GM12873 (cell line): Measurements from ENCODE around the gene VWA8.

Experiments
- CTCF ChIP-seq: IDR thresholded peaks from 2 replicates; pipeline ENCODE4 v1.5.1; 2012; ENCODE audit warnings: low read depth, mild to moderate bottlenecking, moderate library complexity, low read length, control low read depth; ENCODE audit not compliant: insufficient read depth; ENCODE audit errors: missing control alignments

Gene VWA8

GRCh38 chr13:41960637-41961465 lies at the start of gene VWA8:
TSS of gene VWA8 (minus strand) at chr13:41961109. CDS start at chr13:41961015, 94 bp downstream.
- no peak for TF ChIP-seq CTCF

GRCh38 chr13:42009057-42009456 lies 48.1 kb upstream of the VWA8 start:
- no peak for TF ChIP-seq CTCF

GRCh38 chr13:42007844-42008243 lies 46.9 kb upstream of the VWA8 start:
- TF ChIP-seq CTCF: no peak

GRCh38 chr13:42002066-42002465 lies 41.2 kb upstream of the VWA8 start:
- TF ChIP-seq CTCF: no peak

- TF ChIP-seq CTCF: no peak
Observed at GRCh38 chr13:42001580-42001979, 40.7 kb upstream of the VWA8 start.

GRCh38 chr13:42000846-42001245 lies 39.9 kb upstream of the VWA8 start:
- no peak for TF ChIP-seq CTCF

- no peak for TF ChIP-seq CTCF
Observed at GRCh38 chr13:41997396-41997795, 36.5 kb upstream of the VWA8 start.
